Activated B cell treated with CpG ODN at 0.5 μM for 24 hours (primary cell): ENCODE results near the gene MEG3. TPM values are rescaled to one million over a fixed set of nuclear protein-coding genes. Genes with fewer than 3 reads are reported as not detected.

Source experiments
- ATAC-seq: fragments of 200-7000 bp; cut with Tn5 transposase; one replicate; pipeline ENCODE4 v1.10.0; 2021; ENCODE audit warnings: low read depth, mild to moderate bottlenecking, moderate library complexity
- CTCF ChIA-PET: fragments of 350-600 bp; sonication (Branson Sonifier 250); formaldehyde crosslinking; loops from one replicate; lab custom pipeline; 2021; ENCODE audit warnings: antibody characterized with exemption; lab: Charles Lee
- POLR2A ChIA-PET: fragments of 350-600 bp; sonication (Branson Sonifier 250); formaldehyde crosslinking; loops from one replicate; lab custom pipeline; 2021; ENCODE audit warnings: antibody characterized with exemption; lab: Charles Lee
- DNase-seq: peaks from one replicate; pipeline ENCODE4 v3.0.0; 2022
- H3K27ac Mint-ChIP-seq: one replicate; pipeline ENCODE4 v1.8.0; 2020; ENCODE audit warnings: mixed read lengths
- H3K27me3 Mint-ChIP-seq: one replicate; pipeline ENCODE4 v1.8.0; 2021; ENCODE audit warnings: mixed read lengths
- H3K36me3 Mint-ChIP-seq: one replicate; pipeline ENCODE4 v1.8.0; 2021; ENCODE audit warnings: low read depth, mixed read lengths
- H3K4me1 Mint-ChIP-seq: one replicate; pipeline ENCODE4 v1.8.0; 2021; ENCODE audit warnings: mixed read lengths
- H3K4me3 Mint-ChIP-seq: one replicate; pipeline ENCODE4 v1.8.0; 2020; ENCODE audit warnings: mild to moderate bottlenecking, mixed read lengths
- H3K9me3 Mint-ChIP-seq: one replicate; pipeline ENCODE4 v1.8.0; 2020; ENCODE audit warnings: mixed read lengths
- intact Hi-C: fragments of 100-400 bp; cut with micrococcal nuclease; formaldehyde crosslinking; loops from one replicate; pipeline ENCODE4 v1.15.1; 2024
- total RNA-seq: library from RNA; stranded (reverse); gene quantifications from 2 replicates; pipeline ENCODE4 v1.2.3, GENCODE V29; 2022
- TF ChIP-seq, protein P1 (sequence below): fragments of 200-600 bp; IDR thresholded peaks from one replicate; pipeline ENCODE4 v1.8.0; 2022; ENCODE audit warnings: antibody characterized with exemption, mild to moderate bottlenecking

MEG3 gene
- total RNA-seq, 1 donor from 2014 or later, result not detected

DNA sequence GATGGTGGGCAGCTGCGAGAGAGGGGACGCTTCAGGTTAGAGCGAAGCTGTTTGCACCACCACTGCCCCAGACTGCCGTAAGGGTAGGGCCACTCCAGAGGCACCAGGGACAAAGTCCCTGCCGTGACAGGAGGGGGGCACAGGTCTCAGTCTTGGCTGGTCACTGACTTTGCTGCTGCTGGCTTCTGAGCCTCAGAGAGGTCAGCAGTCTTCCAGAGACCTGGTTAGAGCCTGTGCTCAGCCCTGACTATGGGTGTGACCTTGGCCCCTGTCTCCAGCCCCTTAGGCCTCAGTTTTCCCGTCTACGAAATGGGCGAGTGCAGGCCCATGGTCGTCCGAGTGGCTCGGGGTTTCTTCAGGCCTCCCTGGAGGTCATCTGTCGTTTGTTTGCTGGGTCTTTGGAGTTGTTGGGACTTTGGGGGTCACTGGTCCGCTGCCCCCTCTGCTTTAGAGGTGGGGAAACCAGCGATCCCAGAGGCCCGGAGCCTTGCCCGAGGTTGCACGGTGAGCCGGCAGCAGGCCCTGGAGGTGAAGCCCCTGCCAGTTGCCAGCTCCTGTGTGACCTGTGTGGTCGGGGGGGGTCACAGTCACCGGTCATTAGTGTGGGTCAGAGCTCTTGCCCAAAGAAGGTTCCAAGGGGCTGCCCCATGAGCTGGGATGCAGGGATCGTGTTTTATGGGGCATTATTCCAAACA, 15.3 kb downstream of the MEG3 start:
- Mint-ChIP-seq H3K27me3 (no peaks in the 10 kb centered on the region), H3K9me3 (no peaks in the 10 kb centered on the region), H3K4me3 (no peak overlapping the region), H3K27ac (no peak overlapping the region), H3K4me1 (no peaks in the 10 kb centered on the region), H3K36me3 (no peaks in the 10 kb centered on the region)
- ChIA-PET CTCF (interaction anchor here (1.3 kb wide), 1 partner anchor 11 kb away, joined by 3 read pairs; no protein-coding TSS in a partner anchor), POLR2A (no interaction called here)
- no peak for DNase-seq
- TF ChIP-seq, protein P1, sequence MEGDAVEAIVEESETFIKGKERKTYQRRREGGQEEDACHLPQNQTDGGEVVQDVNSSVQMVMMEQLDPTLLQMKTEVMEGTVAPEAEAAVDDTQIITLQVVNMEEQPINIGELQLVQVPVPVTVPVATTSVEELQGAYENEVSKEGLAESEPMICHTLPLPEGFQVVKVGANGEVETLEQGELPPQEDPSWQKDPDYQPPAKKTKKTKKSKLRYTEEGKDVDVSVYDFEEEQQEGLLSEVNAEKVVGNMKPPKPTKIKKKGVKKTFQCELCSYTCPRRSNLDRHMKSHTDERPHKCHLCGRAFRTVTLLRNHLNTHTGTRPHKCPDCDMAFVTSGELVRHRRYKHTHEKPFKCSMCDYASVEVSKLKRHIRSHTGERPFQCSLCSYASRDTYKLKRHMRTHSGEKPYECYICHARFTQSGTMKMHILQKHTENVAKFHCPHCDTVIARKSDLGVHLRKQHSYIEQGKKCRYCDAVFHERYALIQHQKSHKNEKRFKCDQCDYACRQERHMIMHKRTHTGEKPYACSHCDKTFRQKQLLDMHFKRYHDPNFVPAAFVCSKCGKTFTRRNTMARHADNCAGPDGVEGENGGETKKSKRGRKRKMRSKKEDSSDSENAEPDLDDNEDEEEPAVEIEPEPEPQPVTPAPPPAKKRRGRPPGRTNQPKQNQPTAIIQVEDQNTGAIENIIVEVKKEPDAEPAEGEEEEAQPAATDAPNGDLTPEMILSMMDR, result no peak
- no peak for ATAC-seq
- intact Hi-C loops, result no loop called here

DNA sequence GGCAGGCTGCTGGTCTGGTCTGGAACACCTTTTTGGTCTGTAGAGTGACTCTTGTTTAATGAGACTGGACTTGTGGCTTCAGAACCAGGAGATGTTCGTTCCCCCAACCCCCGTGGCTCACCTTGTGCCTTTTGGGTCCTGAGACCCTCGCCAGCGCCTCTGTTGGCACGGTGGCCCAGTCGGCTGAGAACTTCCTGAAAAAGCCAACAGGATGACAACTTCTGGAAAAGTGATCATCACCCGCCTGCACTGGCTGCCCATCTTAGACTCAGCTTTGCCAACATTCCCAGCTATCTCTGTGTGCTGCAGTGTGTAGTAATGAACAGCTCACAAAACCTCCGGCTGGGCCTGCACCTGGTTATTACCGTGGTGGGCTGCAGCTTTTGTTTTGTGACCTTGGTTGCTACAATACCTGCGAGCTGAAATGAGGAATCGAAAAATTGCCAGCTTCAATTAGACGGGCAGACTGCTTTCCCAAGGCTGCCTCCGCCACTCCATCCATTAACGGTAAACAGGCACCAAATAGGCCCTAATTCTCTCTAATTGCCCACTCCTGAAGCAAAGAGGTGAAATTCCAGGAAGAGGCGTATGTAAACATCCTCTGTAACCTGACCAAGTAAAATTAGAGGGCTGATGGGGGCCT, 16.0 kb downstream of the MEG3 start:
- ChIA-PET POLR2A (no interaction called here), CTCF (interaction anchor here (1.3 kb wide), 1 partner anchor 10 kb away, joined by 3 read pairs; no protein-coding TSS in a partner anchor)
- no peaks in the 10 kb centered on the region for H3K4me1 Mint-ChIP-seq
- H3K4me3 Mint-ChIP-seq, result no peak overlapping the region
- ATAC-seq, result no peak
- intact Hi-C loops, result no loop called here
- H3K27me3 Mint-ChIP-seq, result no peaks in the 10 kb centered on the region
- TF ChIP-seq, protein P1, result no peak
- DNase-seq, result no peak
- H3K27ac Mint-ChIP-seq, result no peak overlapping the region
- H3K36me3 Mint-ChIP-seq, result no peaks in the 10 kb centered on the region
- H3K9me3 Mint-ChIP-seq, result no peaks in the 10 kb centered on the region

DNA sequence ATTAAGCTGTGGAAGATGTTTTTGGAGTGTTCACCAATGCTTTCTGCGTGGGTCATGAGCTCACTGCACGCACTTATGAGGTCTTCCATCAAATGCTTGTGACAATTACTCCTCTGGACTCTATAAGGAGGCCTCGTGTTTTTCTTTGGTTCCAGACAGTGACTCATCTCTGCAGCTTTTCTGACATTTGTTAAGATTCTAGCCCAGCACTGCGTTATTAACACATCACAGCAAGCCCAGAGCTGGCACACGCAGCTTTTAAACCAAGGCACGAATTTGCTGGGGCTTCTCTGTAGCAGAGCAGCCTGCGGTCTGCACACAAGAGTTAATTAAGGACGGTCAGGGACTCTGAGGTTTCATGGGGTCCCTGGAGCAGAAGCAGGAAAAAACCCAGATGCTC, 16.9 kb downstream of the MEG3 start:
- no peak overlapping the region for H3K4me3 Mint-ChIP-seq
- no peak overlapping the region for H3K27ac Mint-ChIP-seq
- DNase-seq (no peak), ATAC-seq (no peak)
- H3K4me1 Mint-ChIP-seq, result no peaks in the 10 kb centered on the region
- H3K27me3 Mint-ChIP-seq, result no peaks in the 10 kb centered on the region
- ChIA-PET POLR2A (no interaction called here), CTCF (interaction anchor here (1.3 kb wide), 1 partner anchor 10 kb away, joined by 3 read pairs; no protein-coding TSS in a partner anchor)
- TF ChIP-seq, protein P1, result no peak
- no peaks in the 10 kb centered on the region for H3K36me3 Mint-ChIP-seq
- no peaks in the 10 kb centered on the region for H3K9me3 Mint-ChIP-seq
- intact Hi-C loops, result no loop called here

DNA sequence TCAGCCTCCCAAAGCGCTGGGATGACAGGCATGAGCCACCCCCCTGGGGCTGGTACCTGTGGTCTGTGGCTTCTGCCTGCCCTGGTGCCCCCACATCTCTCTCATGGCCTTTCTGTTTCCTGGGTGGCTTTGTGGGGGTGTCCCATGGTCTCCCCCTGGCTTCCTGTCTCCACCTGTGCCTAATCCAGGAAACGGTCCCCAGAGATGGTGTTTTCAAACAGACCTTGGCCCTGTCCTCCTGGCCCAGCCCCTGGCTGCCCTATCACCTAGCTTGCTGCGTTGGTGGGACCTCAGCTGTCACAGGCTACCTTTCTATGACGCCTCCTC, 18.1 kb downstream of the MEG3 start:
- no peak overlapping the region for H3K4me3 Mint-ChIP-seq
- H3K4me1 Mint-ChIP-seq, result no peaks in the 10 kb centered on the region
- intact Hi-C loops, result no loop called here
- ATAC-seq, result no peak
- H3K27me3 Mint-ChIP-seq, result no peaks in the 10 kb centered on the region
- CTCF ChIA-PET, result no interaction called here
- POLR2A ChIA-PET, result no interaction called here
- H3K36me3 Mint-ChIP-seq, result no peaks in the 10 kb centered on the region
- DNase-seq, result no peak
- TF ChIP-seq, protein P1, result no peak
- no peak overlapping the region for H3K27ac Mint-ChIP-seq
- H3K9me3 Mint-ChIP-seq, result no peaks in the 10 kb centered on the region

- Mint-ChIP-seq H3K4me1 (no peaks in the 10 kb centered on the region), H3K4me3 (no peak overlapping the region), H3K27me3 (no peaks in the 10 kb centered on the region), H3K9me3 (no peaks in the 10 kb centered on the region), H3K36me3 (no peaks in the 10 kb centered on the region), H3K27ac (no peak overlapping the region)
- intact Hi-C loops, result no loop called here
- DNase-seq, result no peak
- ChIA-PET CTCF (no interaction called here), POLR2A (no interaction called here)
- no peak for ATAC-seq
- TF ChIP-seq, protein P1, result no peak
Measured at GRCh38 chr14:100844421-100844820, 18.5 kb downstream of the MEG3 start.
